ENCODE data around the gene CDS2.

Gene CDS2

GRCh38 chr20:5153612-5154542 is 27.1 kb downstream of the CDS2 start:
- no peaks in the 10 kb centered on the region for H3K36me3 ChIP-seq (ENCODE audit: insufficient read depth, insufficient read length, low read length)

GRCh38 chr20:5154543-5154925 is 27.7 kb downstream of the CDS2 start:
- Histone ChIP-seq H3K36me3 (ENCODE audit: insufficient read depth, insufficient read length, low read length) (no peaks in the 10 kb centered on the region), H3K4me1 (ENCODE audit: insufficient read depth, insufficient read length) (peaks cover 6% of the 10 kb centered on the region), H3K27me3 (ENCODE audit: insufficient read depth, insufficient read length) (no peaks in the 10 kb centered on the region), H3K9ac (ENCODE audit: insufficient read length, low read depth) (no peak overlapping the region), H3K4me3 (ENCODE audit: insufficient read length, low read depth) (no peak overlapping the region), H3K9me3 (ENCODE audit: insufficient read depth, low read length) (no peaks in the 10 kb centered on the region)
- DNase-seq (ENCODE audit: low read depth, low spot score) = no peak
- TF ChIP-seq YY1 (IDR thresholded peaks at IDR 0.05; ENCODE audit: insufficient read depth, insufficient read length) (no peak), ZNF274 (IDR thresholded peaks at IDR 0.05; ENCODE audit: low read depth, low read length) (no peak), SUZ12 (IDR thresholded peaks at IDR 0.05; ENCODE audit: extremely low read depth, insufficient read depth, insufficient read length) (no peak)

More at GRCh38 chr20:5153612-5154542, 27.1 kb downstream of the CDS2 start:
- Histone ChIP-seq H3K27me3 (ENCODE audit: insufficient read depth, insufficient read length) (no peaks in the 10 kb centered on the region), H3K4me3 (ENCODE audit: insufficient read length, low read depth) (no peak overlapping the region), H3K9ac (ENCODE audit: insufficient read length, low read depth) (no peak overlapping the region), H3K9me3 (ENCODE audit: insufficient read depth, low read length) (no peaks in the 10 kb centered on the region), H3K4me1 (ENCODE audit: insufficient read depth, insufficient read length) (peaks cover 6% of the 10 kb centered on the region)
- TF ChIP-seq YY1 (IDR thresholded peaks at IDR 0.05; ENCODE audit: insufficient read depth, insufficient read length) = no peak
- no peak for TF ChIP-seq SUZ12 (IDR thresholded peaks at IDR 0.05; ENCODE audit: extremely low read depth, insufficient read depth, insufficient read length)
- no peak for TF ChIP-seq ZNF274 (IDR thresholded peaks at IDR 0.05; ENCODE audit: low read depth, low read length)
- DNase-seq (ENCODE audit: low read depth, low spot score) = no peak

DNA sequence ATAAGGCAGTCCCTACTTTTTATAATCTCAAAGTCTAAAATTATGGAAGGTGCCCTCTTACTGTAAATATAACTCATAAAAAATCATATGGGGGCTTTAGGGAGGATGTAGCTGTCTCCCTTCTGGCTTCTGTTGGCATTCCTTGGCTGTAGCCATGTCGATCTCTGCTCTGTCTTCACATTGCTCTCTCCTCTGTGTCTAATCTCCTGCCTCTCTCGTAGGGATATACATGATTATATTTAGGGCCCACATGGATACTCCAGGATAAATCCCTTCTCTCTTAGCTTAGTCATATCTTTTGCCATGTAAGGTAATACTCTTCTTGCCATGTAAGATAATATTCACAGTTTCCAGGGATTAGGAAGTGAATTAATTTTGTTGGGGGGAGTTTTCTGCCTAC is 28.6 kb downstream of the CDS2 start:
- Histone ChIP-seq H3K4me1 (ENCODE audit: insufficient read depth, insufficient read length) (peaks cover 2% of the 10 kb centered on the region), H3K9ac (ENCODE audit: insufficient read length, low read depth) (no peak overlapping the region), H3K4me3 (ENCODE audit: insufficient read length, low read depth) (no peak overlapping the region), H3K9me3 (ENCODE audit: insufficient read depth, low read length) (no peaks in the 10 kb centered on the region), H3K27me3 (ENCODE audit: insufficient read depth, insufficient read length) (no peaks in the 10 kb centered on the region), H3K36me3 (ENCODE audit: insufficient read depth, insufficient read length, low read length) (no peaks in the 10 kb centered on the region)
- TF ChIP-seq SUZ12 (IDR thresholded peaks at IDR 0.05; ENCODE audit: extremely low read depth, insufficient read depth, insufficient read length) (no peak), ZNF274 (IDR thresholded peaks at IDR 0.05; ENCODE audit: low read depth, low read length) (no peak), YY1 (IDR thresholded peaks at IDR 0.05; ENCODE audit: insufficient read depth, insufficient read length) (no peak)
- DNase-seq (ENCODE audit: low read depth, low spot score) = no peak

- no peak for DNase-seq (ENCODE audit: low read depth, low spot score)
- no peaks in the 10 kb centered on the region for H3K4me1 ChIP-seq (ENCODE audit: insufficient read depth, insufficient read length)
- no peaks in the 10 kb centered on the region for H3K27me3 ChIP-seq (ENCODE audit: insufficient read depth, insufficient read length)
- H3K36me3 ChIP-seq (ENCODE audit: insufficient read depth, insufficient read length, low read length) = no peaks in the 10 kb centered on the region
- TF ChIP-seq YY1 (IDR thresholded peaks at IDR 0.05; ENCODE audit: insufficient read depth, insufficient read length) (no peak), ZNF274 (IDR thresholded peaks at IDR 0.05; ENCODE audit: low read depth, low read length) (no peak), SUZ12 (IDR thresholded peaks at IDR 0.05; ENCODE audit: extremely low read depth, insufficient read depth, insufficient read length) (no peak)
- H3K9ac ChIP-seq (ENCODE audit: insufficient read length, low read depth) = no peak overlapping the region
- no peaks in the 10 kb centered on the region for H3K9me3 ChIP-seq (ENCODE audit: insufficient read depth, low read length)
- H3K4me3 ChIP-seq (ENCODE audit: insufficient read length, low read depth) = no peak overlapping the region
Observed at GRCh38 chr20:5156675-5157448, 30.1 kb downstream of the CDS2 start.

DNA sequence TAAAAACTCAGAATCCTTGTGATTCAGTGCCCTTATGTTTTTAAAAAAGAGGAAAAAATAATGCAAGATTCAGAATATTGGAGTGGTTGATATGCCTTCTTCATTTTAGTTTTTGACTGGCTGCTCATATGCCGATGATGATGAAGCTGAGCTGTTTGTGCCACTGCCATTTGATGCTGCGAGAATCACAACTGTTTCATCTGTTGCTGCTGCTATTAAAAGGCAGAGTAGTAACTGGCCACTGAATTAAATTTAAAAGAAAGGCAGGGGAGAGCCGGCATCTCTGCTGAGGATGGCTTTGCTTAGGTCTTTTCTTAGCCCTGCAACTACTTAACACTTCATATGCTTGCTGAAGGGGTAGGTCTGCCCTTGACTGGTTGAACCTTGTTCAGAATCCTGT is 33.1 kb downstream of the CDS2 start:
- no peaks in the 10 kb centered on the region for H3K4me1 ChIP-seq (ENCODE audit: insufficient read depth, insufficient read length)
- no peaks in the 10 kb centered on the region for H3K9me3 ChIP-seq (ENCODE audit: insufficient read depth, low read length)
- H3K27me3 ChIP-seq (ENCODE audit: insufficient read depth, insufficient read length) = no peaks in the 10 kb centered on the region
- no peak overlapping the region for H3K9ac ChIP-seq (ENCODE audit: insufficient read length, low read depth)
- no peak for TF ChIP-seq YY1 (IDR thresholded peaks at IDR 0.05; ENCODE audit: insufficient read depth, insufficient read length)
- TF ChIP-seq ZNF274 (IDR thresholded peaks at IDR 0.05; ENCODE audit: low read depth, low read length) = no peak
- TF ChIP-seq SUZ12 (IDR thresholded peaks at IDR 0.05; ENCODE audit: extremely low read depth, insufficient read depth, insufficient read length) = no peak
- H3K4me3 ChIP-seq (ENCODE audit: insufficient read length, low read depth) = no peak overlapping the region
- H3K36me3 ChIP-seq (ENCODE audit: insufficient read depth, insufficient read length, low read length) = no peaks in the 10 kb centered on the region
- no peak for DNase-seq (ENCODE audit: low read depth, low spot score)

DNA sequence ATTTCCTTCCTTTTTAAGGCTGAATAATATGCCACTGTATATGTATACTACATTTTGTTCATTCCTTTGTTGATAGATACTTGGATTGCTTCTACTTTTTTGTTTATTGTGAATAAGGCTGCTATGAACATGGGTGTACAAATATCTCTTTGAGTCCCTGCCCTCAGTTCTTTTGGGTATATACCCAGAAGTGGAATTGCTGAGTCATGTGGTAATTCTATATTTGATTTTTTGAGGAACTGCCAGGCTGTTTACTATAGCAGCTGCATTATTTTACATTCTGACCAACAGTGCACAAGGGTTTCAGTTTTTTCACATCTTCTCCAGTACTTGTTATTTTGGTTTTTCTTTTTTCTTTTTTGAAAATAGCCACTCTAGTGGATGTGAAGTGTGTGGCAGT is 34.1 kb downstream of the CDS2 start:
- H3K27me3 ChIP-seq (ENCODE audit: insufficient read depth, insufficient read length) = no peaks in the 10 kb centered on the region

More for the DNA sequence above, 34.1 kb downstream of the CDS2 start:
- DNase-seq (ENCODE audit: low read depth, low spot score) = no peak
- Histone ChIP-seq H3K9ac (ENCODE audit: insufficient read length, low read depth) (no peak overlapping the region), H3K4me3 (ENCODE audit: insufficient read length, low read depth) (no peak overlapping the region), H3K36me3 (ENCODE audit: insufficient read depth, insufficient read length, low read length) (no peaks in the 10 kb centered on the region), H3K9me3 (ENCODE audit: insufficient read depth, low read length) (no peaks in the 10 kb centered on the region), H3K4me1 (ENCODE audit: insufficient read depth, insufficient read length) (no peaks in the 10 kb centered on the region)
- TF ChIP-seq YY1 (IDR thresholded peaks at IDR 0.05; ENCODE audit: insufficient read depth, insufficient read length) = no peak
- no peak for TF ChIP-seq SUZ12 (IDR thresholded peaks at IDR 0.05; ENCODE audit: extremely low read depth, insufficient read depth, insufficient read length)
- no peak for TF ChIP-seq ZNF274 (IDR thresholded peaks at IDR 0.05; ENCODE audit: low read depth, low read length)

All from NT2/D1 (cell line).